Stimulated activated CD4-positive, alpha-beta T cell treated with anti-CD3 and anti-CD28 coated beads, Interleukin-1b, Interleukin-23, amount 100 ng/mL, for 48 hours (primary cell): ENCODE results near the gene KISS1.

ENCODE experiments used
- DNase-seq: peaks from one replicate; pipeline ENCODE4 v3.0.0-alpha.2; 2020

The KISS1 gene

DNA sequence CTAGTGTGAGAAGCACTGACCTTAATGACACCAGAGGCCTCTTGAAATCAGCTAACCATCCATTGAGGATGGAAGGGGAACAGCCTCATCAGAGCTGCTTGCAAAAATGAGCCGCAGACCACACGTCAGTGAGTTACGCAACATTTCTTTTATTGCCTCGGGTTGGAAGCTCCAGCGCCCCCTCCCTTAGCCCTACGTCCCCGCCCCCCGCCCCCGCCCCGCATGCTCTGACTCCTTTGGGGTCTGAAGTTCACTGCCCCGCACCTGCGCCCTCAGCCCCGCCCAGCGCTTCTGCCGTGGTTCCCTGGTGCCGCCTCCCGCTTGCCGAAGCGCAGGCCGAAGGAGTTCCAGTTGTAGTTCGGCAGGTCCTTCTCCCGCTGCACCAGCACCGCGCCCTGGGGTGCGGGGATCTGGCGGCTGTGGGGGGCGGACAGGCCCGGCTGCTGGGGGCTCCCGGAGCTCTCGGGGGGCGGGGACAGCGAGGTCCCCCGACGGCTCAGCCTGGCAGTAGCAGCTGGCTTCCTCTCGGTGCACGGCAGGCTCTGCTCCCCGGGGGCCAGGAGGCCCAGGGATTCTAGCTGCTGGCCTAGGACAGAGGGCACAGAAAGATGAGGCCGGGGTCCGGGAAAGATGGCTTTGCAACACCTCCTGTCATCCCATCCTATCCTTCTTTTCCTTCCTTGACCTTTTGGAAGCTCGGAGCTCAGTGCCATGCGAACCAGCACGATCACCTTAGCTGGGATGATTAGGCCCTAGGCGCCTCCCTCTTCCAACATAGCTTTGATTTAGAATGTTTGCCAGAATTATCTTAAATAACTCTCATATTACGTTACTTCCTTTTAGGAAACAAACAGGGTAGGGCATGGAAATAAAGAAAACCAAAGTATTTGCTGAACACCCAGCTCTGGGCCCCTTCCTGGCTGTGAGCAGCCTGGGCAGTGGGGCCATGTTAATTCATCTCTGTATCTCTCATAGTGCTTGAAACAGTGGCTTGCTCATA is 5.8 kb downstream of the KISS1 start:
- no peak for DNase-seq

DNA sequence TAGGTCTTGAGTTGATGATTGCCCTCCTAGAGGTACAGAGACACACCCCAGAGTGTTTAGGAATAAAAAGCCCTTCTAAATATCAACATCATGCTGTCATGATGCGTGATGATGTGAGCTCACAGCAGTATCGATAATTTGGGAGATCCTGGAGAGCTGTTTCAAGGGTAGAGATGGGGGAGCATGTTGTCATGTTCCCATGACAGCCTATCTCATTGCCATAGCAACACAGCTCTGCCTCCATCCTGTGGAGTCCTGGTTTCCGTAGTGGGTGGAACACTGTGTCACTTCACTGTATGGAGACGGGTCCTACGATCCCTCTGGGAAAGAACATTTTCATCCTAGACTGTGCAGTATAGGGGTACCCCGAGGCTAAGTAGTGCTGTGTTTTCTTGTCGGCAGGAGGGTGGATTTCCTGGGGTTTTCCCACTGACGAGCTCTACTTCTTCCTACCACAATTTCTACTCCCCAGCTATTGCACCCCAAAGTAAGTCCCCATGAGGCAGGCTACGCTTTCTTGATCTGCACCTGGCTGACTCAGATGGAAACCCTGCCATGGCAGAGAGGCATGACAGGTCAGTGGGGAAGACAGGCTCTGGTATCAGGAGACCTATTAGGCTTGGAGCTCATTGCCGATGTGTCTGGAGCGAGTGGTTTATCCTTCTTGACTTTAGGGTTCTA is 7.2 kb downstream of the KISS1 start:
- no peak for DNase-seq

DNA sequence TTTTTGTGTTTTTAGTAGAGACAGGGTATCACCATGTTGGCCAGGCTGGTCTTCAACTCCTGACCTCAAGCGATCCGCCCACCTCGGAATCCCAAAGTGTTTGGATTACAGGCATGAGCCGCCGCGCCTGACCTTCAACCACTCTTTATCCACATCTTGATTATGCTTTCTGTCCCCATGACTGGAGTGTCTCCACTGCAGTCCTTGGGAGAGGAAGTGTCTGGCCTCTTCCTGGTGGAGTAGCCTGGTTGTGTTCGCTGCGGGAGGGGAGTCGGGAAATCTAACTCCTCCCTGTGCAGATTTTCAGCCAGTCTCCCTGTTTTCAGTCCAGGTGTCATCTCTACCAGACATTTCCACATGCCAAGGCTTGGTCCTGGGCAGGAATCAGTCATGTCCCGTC is 9.7 kb downstream of the KISS1 start:
- no peak for DNase-seq

DNA sequence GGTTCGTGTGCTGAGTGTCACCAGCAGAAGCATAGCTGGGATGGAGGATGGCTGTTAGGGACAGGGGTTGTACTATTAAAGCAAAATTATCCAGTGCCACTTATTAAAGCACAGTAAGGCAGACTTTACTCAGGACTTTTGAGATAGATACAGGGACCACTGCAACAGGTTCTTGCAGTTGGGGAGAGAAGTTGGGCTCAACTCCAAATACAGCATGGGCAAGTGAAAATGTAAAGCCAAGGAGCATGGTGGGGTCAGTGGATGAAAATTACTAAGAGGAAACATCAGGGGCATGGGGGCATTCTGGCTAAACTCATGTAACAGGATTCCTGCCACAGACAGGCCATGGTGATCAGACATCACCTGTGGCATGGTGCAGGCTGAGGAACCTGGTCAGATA is 15.2 kb downstream of the KISS1 start:
- DNase-seq: no peak

DNA sequence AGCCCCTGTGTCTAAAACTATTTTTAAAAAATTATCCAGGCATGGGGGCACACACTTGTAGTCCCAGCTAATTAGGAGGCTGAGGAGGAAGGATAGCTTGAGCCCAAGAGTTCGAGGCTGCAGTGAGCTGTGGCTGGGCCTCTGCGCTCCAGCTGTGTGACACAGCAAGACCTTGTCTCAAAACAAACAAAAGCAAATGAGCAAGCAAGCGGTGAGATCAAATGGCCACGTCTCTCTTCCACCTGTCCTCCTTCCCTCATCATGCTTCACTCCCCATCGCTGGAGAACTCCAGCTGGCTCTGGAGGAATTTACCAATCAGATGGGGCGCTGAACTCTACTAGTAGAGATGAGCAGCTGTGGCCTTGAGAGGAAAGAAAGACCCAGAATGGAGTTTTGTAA is 16.2 kb downstream of the KISS1 start:
- no peak for DNase-seq

DNA sequence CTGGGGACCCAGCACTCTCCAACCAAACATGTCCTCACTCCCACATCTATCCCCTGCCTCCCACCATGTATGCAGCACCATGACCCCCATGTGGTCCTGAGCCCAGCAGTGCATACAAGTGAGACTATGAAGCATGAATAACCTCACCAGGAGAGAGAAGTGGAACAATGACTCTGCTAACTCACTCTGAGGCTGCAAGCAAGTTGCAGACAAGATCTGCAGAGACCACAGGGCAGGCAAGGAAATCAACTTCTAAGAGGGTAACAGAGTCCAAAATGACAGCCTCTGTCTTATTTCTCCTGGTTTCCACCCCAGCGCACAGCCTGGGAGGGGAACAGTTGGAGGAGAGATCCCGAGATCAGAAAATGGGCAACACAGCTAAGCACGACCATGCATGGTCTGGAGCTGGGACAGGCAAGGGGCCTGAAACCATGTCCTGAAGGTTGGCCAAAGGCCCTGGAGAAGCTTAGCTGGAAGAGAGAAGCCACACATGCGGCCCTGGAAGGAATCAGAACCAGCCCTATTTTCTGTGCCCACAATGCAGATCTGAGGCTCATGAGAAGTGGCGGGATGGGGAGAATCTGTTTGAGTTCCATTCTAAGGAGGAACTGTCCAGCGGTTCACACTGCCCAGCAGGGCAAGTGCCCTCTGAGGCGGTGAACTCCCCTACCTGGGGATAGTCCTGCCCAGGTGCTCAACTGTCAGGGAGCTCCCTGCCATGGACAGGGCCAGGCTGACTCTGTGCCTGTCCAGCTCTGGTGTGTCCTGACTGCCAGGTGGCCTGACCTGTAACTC is 17.6 kb downstream of the KISS1 start:
- no peak for DNase-seq

DNA sequence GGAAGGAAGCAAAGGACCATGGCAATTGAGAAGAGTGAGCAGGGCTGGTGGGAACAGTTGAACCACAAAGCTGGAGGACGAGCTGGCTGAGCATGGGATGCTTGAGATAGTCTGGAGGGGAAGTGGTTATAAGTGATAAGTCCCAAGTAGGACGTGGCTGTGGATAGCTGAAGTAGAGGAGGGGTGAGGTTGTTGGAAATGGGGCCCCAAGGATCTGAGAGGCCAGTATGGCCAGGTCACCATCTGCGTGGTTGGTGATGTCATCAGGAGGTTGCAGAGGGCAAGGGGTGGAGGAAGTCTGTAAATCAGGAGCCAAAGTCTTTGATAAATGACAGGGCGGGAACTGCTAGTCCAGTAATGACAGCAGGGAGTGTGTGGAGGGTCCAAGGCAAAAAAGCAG is 19.2 kb downstream of the KISS1 start:
- DNase-seq: no peak

DNA sequence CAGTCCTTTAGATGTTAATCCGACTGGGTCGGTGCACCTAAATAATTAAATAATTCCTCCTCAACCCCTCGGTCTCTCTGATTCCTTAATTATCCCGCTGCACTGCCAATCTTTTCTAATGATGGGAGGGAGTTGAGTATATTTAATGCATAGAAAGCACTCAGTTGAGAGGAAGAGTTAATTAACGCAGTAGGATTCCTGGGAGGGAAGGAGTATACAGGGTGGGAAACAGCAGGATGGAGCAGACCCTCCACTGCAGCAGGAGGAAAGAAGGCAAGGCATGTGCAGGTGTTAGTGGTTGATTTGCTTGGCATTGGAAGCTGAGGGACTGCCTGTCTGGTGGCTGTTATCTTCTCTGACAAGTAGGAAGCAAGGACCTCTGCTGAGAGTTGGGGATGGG is 20.2 kb downstream of the KISS1 start:
- DNase-seq: no peak

DNA sequence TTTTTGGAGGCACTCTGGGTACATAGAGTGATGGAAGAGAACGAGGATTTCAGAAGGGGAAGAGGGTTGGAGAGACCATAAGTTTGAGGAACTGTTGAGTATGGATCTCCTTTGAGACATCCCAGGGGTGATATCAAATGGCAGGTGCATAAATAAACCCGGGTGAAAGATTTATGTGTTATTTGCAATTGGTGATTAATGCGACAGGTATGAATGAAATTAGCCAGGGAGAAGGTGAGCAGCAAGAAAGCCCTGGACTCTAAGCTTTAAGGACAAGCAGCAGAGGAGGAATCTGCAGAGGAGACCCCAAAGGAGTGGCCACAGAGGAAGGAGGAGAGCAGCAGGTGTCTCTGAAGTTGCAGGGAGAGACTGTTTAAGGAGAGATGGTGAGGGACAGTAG is 21.3 kb downstream of the KISS1 start:
- no peak for DNase-seq

DNA sequence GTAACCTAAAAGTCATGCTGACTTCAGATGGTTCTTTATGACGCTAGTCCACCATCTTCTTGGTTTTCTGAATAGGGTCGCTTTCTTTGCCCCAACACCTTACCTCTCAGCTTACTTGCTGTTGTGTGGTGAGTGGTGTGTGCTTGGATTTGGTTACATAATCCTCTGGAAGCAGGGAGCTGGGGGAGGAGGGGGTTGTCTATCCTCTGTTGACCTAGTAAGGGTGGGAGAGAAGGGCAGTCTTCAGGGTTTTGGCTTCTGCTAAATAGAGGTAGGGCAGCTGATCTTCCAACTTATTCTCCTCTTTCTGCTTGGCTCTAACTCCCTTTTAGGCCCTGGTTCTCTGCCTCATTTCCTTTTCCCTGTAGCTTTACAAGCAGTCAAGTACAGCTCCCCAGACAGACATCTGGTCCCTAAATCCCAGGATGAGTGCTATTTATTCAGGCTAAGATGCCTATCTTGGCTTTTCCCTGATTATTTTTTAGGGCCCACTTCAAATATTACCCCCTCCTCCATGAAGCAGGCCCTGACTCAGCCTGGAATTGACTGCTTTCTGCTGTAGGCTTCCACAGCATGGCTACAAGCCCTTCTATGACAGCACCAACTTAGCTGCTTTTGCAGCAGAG is 23.8 kb downstream of the KISS1 start:
- no peak for DNase-seq

DNA sequence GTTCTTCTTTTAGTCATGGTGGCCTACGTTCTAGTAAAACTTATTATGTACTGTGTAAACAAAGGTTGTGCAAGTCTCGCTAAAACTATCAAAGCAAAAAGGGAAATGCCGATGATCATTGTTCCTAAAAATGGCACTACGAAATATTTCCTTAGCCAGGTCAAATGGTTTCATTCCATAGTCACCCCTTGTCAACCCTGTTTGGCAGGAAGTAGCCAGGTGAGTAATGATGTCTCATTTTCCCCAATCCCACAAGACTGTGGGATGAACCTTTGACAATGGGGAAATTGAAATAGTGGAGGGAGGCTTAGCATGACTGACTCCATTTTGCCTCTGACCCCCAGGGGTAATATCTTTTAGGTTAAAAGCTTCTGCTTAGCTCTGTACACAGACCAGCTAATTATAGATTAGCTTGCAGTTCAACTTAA is 24.5 kb downstream of the KISS1 start:
- no peak for DNase-seq

DNA sequence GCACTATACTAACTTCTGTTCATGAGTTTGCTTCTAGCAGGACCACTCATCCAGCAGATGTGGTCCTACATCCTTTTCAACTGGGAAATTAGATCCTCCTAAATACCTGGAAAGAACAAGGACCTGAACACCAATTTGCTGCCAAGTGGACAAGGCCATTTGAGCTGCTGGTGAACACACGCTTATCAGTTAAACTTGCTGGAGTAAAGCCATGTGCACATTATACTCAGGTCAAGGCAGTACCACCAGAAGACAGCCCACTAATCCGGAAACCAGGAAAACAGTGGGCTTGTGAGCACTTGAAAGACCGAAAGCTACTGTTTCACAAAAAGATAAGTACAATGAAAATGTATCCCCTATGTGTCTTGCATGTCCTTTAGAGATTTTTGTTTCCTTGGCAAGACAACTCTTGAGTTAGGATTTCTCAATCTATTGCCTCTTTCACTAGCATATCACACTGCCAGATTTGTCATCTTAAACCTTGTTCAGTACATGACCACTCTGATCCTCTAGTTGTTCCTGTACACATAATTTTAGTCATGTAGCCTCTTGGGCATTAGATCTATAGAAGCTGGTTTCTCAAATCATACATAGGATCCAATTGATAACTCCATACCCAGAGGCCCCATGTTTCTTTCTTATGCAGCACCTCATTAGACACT is 25.7 kb downstream of the KISS1 start:
- no peak for DNase-seq

DNA sequence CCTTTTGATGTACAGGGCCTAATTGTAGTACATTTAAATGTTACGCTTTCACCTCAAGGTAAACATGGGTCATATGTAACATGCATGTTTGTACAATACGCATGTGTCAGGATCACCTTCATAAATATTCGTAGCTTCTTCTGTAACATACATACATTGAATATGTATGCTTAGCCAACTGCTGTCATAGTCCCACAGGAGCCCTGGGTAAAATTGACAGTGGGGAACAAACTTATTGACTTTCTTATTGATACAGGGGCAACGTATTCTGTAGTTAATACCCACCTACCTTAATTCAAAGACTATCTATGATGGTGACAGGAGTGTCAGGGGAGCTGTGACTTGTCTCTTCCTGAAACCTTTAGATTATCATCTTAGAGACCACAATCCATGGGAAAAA is 26.4 kb downstream of the KISS1 start:
- no peak for DNase-seq

DNA sequence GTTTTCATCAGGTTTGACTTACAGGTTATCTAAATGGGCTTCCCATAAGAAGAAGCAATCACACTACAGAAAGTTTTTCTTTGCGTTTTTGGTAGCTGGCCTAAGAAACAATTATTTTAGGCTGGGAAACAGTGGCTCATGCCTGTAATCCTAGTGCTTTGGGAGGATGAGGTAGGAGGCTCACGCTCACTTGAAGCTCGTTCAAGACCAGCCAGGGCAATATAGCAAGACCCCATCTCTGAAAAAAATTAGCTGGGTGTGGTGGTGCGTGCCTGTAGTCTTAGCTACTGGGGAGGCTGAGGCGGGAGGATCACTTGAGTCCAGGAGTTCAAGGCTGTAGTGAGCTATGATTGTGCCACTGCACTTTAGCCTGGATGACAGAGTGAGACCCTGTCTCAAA is 28.6 kb downstream of the KISS1 start:
- DNase-seq: no peak

DNA sequence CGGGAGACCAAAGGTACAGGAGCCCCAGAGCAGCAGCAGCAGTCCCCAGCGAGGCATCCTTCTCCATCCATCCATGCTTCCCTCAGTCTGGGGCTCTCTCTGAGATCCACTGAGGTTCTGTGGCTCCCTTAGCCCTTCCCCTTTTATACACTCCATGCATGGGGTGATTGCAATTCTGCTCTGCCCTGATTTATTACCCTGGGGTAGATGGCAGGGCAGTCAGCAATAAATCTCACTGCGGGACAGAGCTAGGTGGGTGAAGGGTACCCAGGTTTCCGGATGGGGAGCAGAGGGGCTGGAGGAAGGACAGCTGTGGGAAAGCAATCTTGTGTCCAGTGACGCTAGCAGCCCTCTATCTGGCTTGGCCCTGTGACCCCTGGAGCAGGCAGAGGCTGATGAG is 30.1 kb downstream of the KISS1 start, which contains the start of gene REN:
REN (minus strand) TSS at position 119 of the 400 bp plus-strand sequence; CDS start at position 75, 44 bp downstream.
- no peak for DNase-seq

DNA sequence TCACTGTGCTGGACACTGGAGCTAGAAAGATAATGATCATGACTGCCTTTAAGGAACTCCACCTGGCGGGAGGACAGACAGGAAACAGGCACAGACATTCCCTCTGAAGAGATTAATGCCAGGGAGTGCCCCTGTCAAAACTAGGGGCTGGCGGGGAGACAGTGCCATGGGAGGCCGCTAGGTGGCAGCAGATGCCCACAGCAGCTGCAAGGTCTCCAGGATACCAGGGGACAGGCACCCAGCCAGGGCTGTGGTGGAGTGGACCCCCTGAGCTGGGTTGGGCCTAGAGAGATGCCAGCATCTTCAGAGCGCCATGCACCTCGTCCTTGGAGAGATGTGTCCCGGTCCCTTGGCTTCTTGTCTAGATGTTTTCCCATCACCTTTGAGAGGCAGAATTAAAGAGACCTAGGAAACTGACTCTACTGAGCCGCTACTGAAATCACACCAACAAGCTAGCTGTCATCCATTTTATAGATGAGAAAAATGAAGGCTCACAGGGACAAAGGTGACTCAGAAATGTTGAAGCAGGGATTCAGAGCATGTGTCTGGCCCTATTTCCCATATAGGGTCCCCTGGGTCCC is 33.7 kb downstream of the KISS1 start:
- peak; percentile 76 for DNase-seq

DNA sequence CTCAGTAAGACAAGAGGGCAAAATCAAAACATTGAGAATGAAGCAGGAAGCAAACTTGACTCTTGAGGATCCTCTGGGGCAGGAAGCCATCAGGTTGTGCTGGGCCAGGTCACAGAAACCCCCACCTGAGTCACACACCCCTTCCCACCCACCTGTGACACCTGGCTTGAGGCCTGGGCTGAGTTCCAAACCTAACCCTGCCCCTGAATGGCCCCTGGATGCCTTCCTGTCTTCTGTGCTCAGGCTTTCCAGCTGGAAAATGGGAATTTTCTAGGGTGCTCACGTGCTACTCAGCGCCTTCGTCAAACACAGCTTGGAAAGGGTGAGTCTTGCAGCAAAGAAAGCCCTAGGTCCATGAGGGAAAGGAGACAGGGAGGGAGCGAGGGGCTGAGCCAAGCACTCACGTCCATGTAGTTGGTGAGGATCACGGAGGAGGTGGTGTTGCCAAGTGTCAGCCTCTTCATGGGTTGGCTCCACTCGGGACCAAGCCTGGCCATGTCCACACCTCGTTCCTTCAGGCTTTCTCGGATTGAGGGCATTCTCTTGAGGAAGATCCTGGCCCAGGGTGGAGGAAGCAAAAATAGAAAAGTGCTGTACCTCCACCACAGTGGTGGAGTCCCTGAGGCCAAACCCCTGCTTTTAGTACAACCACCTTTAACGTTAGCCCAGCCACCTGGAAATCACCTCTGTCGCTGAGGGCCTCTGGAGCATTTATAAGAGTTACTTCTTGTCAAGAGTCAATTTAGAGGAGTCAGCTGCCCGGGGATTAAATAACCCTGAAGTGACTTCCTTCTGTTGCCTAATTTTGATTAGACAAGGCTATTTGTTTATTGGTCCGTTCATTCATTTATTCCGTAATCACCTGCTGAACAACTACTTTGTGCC is 34.4 kb downstream of the KISS1 start:
- DNase-seq: no peak

DNA sequence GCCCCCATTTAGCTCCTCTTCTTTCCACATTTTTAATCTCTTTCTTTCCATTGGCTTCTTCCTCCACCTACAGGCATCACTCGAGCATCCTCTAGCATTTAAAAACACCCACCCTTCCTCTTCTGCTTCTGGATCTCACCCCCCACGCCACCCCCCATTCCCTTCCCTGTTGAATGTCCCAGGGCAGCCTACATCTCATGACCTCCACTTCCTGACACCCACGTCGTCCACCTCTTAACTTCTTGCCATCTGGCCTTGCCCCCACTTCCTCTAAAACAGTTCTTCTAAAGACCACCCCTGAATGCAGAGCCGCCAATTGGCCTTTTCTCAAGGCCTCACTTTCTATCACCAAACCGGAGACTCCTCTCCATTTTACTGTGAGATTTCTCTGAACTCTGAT is 38.3 kb downstream of the KISS1 start:
- no peak for DNase-seq

DNA sequence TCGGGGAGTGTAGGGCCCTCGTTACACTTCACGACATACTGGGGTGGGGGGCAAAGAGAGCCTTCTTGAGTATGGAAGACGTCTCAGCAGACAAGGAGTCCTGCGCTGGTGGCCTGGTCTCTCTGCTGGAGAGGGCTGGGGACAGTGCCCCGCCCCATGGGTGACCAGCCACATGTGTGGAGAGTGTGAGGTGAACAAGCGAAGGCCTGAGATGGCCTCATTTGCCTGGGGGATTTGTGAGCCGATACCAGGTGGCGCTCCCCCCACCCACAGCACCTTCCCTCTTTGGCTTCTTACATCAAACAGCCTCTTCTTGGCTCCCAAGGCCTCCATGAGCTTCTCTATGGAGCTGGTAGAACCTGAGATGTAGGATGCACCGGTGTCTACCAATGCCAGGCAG is 40.4 kb downstream of the KISS1 start:
- DNase-seq: no peak

DNA sequence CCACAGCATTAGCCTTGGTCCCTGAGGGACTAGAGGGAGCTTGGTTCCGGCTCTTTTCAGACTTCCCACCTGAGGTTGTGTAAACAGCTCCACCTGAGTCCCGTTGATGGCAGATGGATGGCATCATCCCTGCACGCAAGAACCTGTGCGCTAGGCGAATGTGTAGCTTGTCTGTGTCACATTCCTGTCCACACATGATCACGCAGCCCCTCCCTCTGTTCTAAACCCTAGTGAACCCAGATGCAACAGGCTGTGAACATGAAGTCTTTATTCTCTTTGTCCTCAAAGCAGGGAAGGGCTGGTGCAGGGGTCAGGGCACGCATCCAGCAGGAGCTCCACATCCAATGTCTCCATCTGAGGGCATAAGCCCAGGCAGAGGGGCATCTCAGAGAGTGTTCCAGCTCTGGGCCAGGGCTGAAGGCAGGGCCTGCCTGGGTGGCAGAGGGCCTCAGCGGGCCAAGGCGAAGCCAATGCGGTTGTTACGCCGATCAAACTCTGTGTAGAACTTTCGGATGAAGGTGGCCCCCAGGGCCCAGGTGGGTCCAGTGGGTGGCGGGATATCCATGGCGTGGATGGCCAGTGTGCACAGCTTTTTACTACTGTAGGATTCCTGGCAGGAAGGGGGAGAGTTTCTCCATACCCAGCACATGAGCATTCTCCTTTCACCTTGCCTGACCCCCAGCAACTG is 41.6 kb downstream of the KISS1 start:
- no peak for DNase-seq
